Measurements from ENCODE around the gene SENP5. TPM values are rescaled to one million over a fixed set of nuclear protein-coding genes. Genes with fewer than 3 reads are reported as not detected.
A peak's percentile ranks its signal among the peaks of the same experiment; 100 is the strongest.

The SENP5 gene
- total and polyA plus RNA-seq, 9 of the 15 experiments (the other 6 are each of a cell fraction or from before 2014, with no cell fraction given) = 18.3 to 59.7 (median 35.8) TPM

GRCh38 chr3:196942226-196942914 lies 74.7 kb downstream of the SENP5 start, which contains the start of gene NCBP2 (continued):
- TF ChIP-seq ZNF561 (CRISPR knock-in tag; conservative IDR thresholded peaks at IDR 0.05) = no peak
- peak; percentile 55 for TF ChIP-seq POU5F1 (IDR thresholded peaks at IDR 0.05; ENCODE audit: borderline replicate concordance, low read depth, low read length, partially characterized antibody)
- TF ChIP-seq THRA (IDR thresholded peaks at IDR 0.05) = no peak
- 0 out of 2 replicates have a peak, but pooled peaks have one; percentile 10 for TF ChIP-seq ARID3A (IDR thresholded peaks at IDR 0.05; ENCODE audit: borderline replicate concordance, low read depth, low read length)
- TF ChIP-seq RREB1 (CRISPR knock-in tag; IDR thresholded peaks at IDR 0.05) = 0 out of 2 replicates have a peak, but pooled peaks have one; percentile 18
- TF ChIP-seq HNRNPLL (IDR thresholded peaks at IDR 0.05; ENCODE audit: low read depth, low read length, poor library complexity, severe bottlenecking) = peak; percentile 77
- no peak for TF ChIP-seq CBX5 (IDR thresholded peaks at IDR 0.05; ENCODE audit: borderline replicate concordance, low read depth)
- TF ChIP-seq ETS1 (conservative IDR thresholded peaks at IDR 0.05; ENCODE audit: control insufficient read depth, low read depth, low read length) = peak; percentile 88; the same call in 1 of the 2 replicates
- TF ChIP-seq NFATC3 (IDR thresholded peaks at IDR 0.05) = no peak
- TF ChIP-seq HOMEZ (CRISPR knock-in tag; IDR thresholded peaks at IDR 0.05) = no peak
- peak; percentile 79; the same call in 1 of the 2 replicates for TF ChIP-seq HINFP (tag; conservative IDR thresholded peaks at IDR 0.05; ENCODE audit: low read depth)
- peak; percentile 82 for TF ChIP-seq POLR2H (tag; IDR thresholded peaks at IDR 0.05; ENCODE audit: low read depth)

Data from K562 (cell line).